Activated naive CD4-positive, alpha-beta T cell treated with anti-CD3 and anti-CD28 coated beads, Interleukin-2, amount 50 U/mL, for 72 hours (primary cell): Measurements from ENCODE around the gene MAS1L. TPM values are rescaled to one million over a fixed set of nuclear protein-coding genes. Genes with fewer than 3 reads are reported as not detected.

ENCODE experiments used
- ATAC-seq, 2 donors: fragments of 150-1000 bp; cut with Tn5 transposase; 2 replicates each; pipeline ENCODE4 v1.10.0; 2021; ENCODE audit warnings: mild to moderate bottlenecking in 2 of 2, moderate library complexity in 2 of 2
- DNase-seq, 2 donors: peaks; one replicate each; pipeline ENCODE4 v3.0.0; 2021 to 2022; ENCODE audit warnings: low spot score in 2 of 2
- H3K27ac Mint-ChIP-seq, 2 donors: one replicate each; pipeline ENCODE4 v1.8.0; 2022; ENCODE audit warnings: mild to moderate bottlenecking in 2 of 2, mixed read lengths in 2 of 2
- H3K36me3 Mint-ChIP-seq, 2 donors: one replicate each; pipeline ENCODE4 v1.8.0; 2022; ENCODE audit warnings: mixed read lengths in 2 of 2
- H3K9me3 Mint-ChIP-seq, 2 donors: one replicate each; pipeline ENCODE4 v1.8.0; 2022; ENCODE audit warnings: mixed read lengths in 2 of 2
- total RNA-seq, 2 donors: library from RNA; stranded (reverse); gene quantifications; one replicate each; pipeline ENCODE4 v1.2.3, GENCODE V29; 2022

The MAS1L gene
- total RNA-seq, 2 donors from 2014 or later = not detected

GRCh38 chr6:29496961-29497360, 9.2 kb upstream of the MAS1L start:
- H3K9me3 Mint-ChIP-seq = no peaks in the 10 kb centered on the region
- no peaks in the 10 kb centered on the region for H3K36me3 Mint-ChIP-seq

GRCh38 chr6:29495571-29495970, 7.8 kb upstream of the MAS1L start:
- no peak overlapping the region for H3K27ac Mint-ChIP-seq
- DNase-seq (no peak), ATAC-seq (no peak)
- H3K36me3 Mint-ChIP-seq = no peaks in the 10 kb centered on the region
- no peaks in the 10 kb centered on the region for H3K9me3 Mint-ChIP-seq

More at GRCh38 chr6:29496961-29497360, 9.2 kb upstream of the MAS1L start:
- ATAC-seq (no peak), DNase-seq (no peak)
- no peak overlapping the region for H3K27ac Mint-ChIP-seq

GRCh38 chr6:29494131-29494530, 6.4 kb upstream of the MAS1L start:
- ATAC-seq (no peak), DNase-seq (no peak)
- H3K27ac Mint-ChIP-seq = no peak overlapping the region
- no peaks in the 10 kb centered on the region for H3K36me3 Mint-ChIP-seq
- peaks cover 0 to 3% of the 10 kb centered on the region in 2 donors for H3K9me3 Mint-ChIP-seq

- ATAC-seq (no peak), DNase-seq (no peak)
- Mint-ChIP-seq H3K36me3 (no peaks in the 10 kb centered on the region), H3K27ac (no peak overlapping the region), H3K9me3 (peaks cover 0 to 3% of the 10 kb centered on the region in 2 donors)
These were observed 5.5 kb upstream of the MAS1L start for GRCh38 chr6:29493261-29493660.

- Mint-ChIP-seq H3K36me3 (no peaks in the 10 kb centered on the region), H3K9me3 (peaks cover 0 to 3% of the 10 kb centered on the region in 2 donors), H3K27ac (no peak overlapping the region)
- no peak for ATAC-seq
- DNase-seq = no peak
These were observed 3.8 kb upstream of the MAS1L start for GRCh38 chr6:29491574-29491973.

- DNase-seq (no peak), ATAC-seq (no peak)
- H3K36me3 Mint-ChIP-seq = no peaks in the 10 kb centered on the region
- no peak overlapping the region for H3K27ac Mint-ChIP-seq
- peaks cover 0 to 3% of the 10 kb centered on the region in 2 donors for H3K9me3 Mint-ChIP-seq
These were observed 2.8 kb upstream of the MAS1L start for GRCh38 chr6:29490552-29490951.

- H3K9me3 Mint-ChIP-seq = peaks cover 0 to 3% of the 10 kb centered on the region in 2 donors
- ATAC-seq (no peak), DNase-seq (no peak)
- H3K27ac Mint-ChIP-seq = no peak overlapping the region
- H3K36me3 Mint-ChIP-seq = no peaks in the 10 kb centered on the region
These were observed 2.3 kb upstream of the MAS1L start for GRCh38 chr6:29490055-29490454.

GRCh38 chr6:29489286-29489685, 1.5 kb upstream of the MAS1L start:
- H3K27ac Mint-ChIP-seq = no peak overlapping the region
- H3K9me3 Mint-ChIP-seq = peaks cover 0 to 3% of the 10 kb centered on the region in 2 donors
- H3K36me3 Mint-ChIP-seq = no peaks in the 10 kb centered on the region
- DNase-seq = no peak
- ATAC-seq = peak in 1 of 2 donors; percentile 64

GRCh38 chr6:29488874-29489273, 1.1 kb upstream of the MAS1L start:
- peaks cover 0 to 3% of the 10 kb centered on the region in 2 donors for H3K9me3 Mint-ChIP-seq
- H3K27ac Mint-ChIP-seq = no peak overlapping the region
- DNase-seq (no peak), ATAC-seq (no peak)
- no peaks in the 10 kb centered on the region for H3K36me3 Mint-ChIP-seq

- H3K36me3 Mint-ChIP-seq = no peaks in the 10 kb centered on the region
- H3K27ac Mint-ChIP-seq = no peak overlapping the region
- DNase-seq = no peak
- ATAC-seq = no peak
- H3K9me3 Mint-ChIP-seq = peaks cover 0 to 3% of the 10 kb centered on the region in 2 donors
These were observed 625 bp downstream of the MAS1L start for GRCh38 chr6:29487131-29487530.

GRCh38 chr6:29486577-29486976, 1.2 kb downstream of the MAS1L start:
- DNase-seq (no peak), ATAC-seq (no peak)
- no peaks in the 10 kb centered on the region for H3K36me3 Mint-ChIP-seq
- H3K9me3 Mint-ChIP-seq = peaks cover 0 to 3% of the 10 kb centered on the region in 2 donors
- no peak overlapping the region for H3K27ac Mint-ChIP-seq

GRCh38 chr6:29483735-29484134, 4.0 kb downstream of the MAS1L start:
- no peak for ATAC-seq
- Mint-ChIP-seq H3K36me3 (no peaks in the 10 kb centered on the region), H3K27ac (no peak overlapping the region), H3K9me3 (no peaks in the 10 kb centered on the region)
- no peak for DNase-seq

GRCh38 chr6:29483186-29483585, 4.6 kb downstream of the MAS1L start:
- DNase-seq = no peak
- ATAC-seq = no peak
- H3K36me3 Mint-ChIP-seq = no peaks in the 10 kb centered on the region
- no peaks in the 10 kb centered on the region for H3K9me3 Mint-ChIP-seq
- no peak overlapping the region for H3K27ac Mint-ChIP-seq

GRCh38 chr6:29479560-29479959, 8.2 kb downstream of the MAS1L start:
- DNase-seq = no peak
- Mint-ChIP-seq H3K36me3 (no peaks in the 10 kb centered on the region), H3K27ac (no peak overlapping the region), H3K9me3 (no peaks in the 10 kb centered on the region)
- ATAC-seq = no peak

GRCh38 chr6:29478740-29479139, 9.0 kb downstream of the MAS1L start:
- DNase-seq (no peak), ATAC-seq (no peak)

GRCh38 chr6:29477923-29478450, 9.8 kb downstream of the MAS1L start:
- DNase-seq (no peak), ATAC-seq (no peak)
- no peaks in the 10 kb centered on the region for H3K36me3 Mint-ChIP-seq
- no peak overlapping the region for H3K27ac Mint-ChIP-seq
- H3K9me3 Mint-ChIP-seq = no peaks in the 10 kb centered on the region

More at GRCh38 chr6:29478740-29479139, 9.0 kb downstream of the MAS1L start:
- no peak overlapping the region for H3K27ac Mint-ChIP-seq
- H3K9me3 Mint-ChIP-seq = no peaks in the 10 kb centered on the region
- H3K36me3 Mint-ChIP-seq = no peaks in the 10 kb centered on the region

GRCh38 chr6:29474996-29475395, 12.8 kb downstream of the MAS1L start:
- H3K27ac Mint-ChIP-seq = no peak overlapping the region
- no peaks in the 10 kb centered on the region for H3K9me3 Mint-ChIP-seq
- DNase-seq (no peak), ATAC-seq (no peak)
- H3K36me3 Mint-ChIP-seq = no peaks in the 10 kb centered on the region

- no peaks in the 10 kb centered on the region for H3K9me3 Mint-ChIP-seq
- no peaks in the 10 kb centered on the region for H3K36me3 Mint-ChIP-seq
- DNase-seq (no peak), ATAC-seq (no peak)
- no peak overlapping the region for H3K27ac Mint-ChIP-seq
These were observed 21.5 kb downstream of the MAS1L start for GRCh38 chr6:29466241-29466640.

GRCh38 chr6:29465801-29466200, 22.0 kb downstream of the MAS1L start:
- Mint-ChIP-seq H3K9me3 (no peaks in the 10 kb centered on the region), H3K36me3 (no peaks in the 10 kb centered on the region), H3K27ac (no peak overlapping the region)
- DNase-seq = no peak
- ATAC-seq = no peak
